ENCODE results near the gene PTEN.

The PTEN gene

DNA sequence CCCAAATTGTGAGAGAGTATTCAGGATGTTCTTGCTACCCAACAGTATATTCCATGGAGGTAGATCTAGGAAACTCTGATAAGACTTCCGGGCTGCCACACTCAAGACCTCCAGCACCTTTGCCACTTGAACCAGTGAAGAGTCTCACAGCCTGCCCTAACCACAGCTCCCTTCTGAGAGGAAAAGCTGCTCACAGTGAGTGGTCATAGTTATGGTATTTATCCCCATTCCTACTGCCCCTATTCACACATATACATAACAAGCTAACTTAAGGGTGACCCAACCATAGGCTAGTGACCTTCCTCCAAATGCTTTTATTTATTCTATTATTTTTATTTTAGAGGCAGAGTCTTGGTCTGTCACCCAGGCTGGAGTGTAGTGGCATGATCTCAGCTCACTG, 156.3 kb downstream of the PTEN start:
- no peak overlapping the region for H3K4me3 ChIP-seq (ENCODE audit: control insufficient read depth, low read depth, low read length)
- no peak for DNase-seq (ENCODE audit: low read depth)
- TF ChIP-seq, protein P1, sequence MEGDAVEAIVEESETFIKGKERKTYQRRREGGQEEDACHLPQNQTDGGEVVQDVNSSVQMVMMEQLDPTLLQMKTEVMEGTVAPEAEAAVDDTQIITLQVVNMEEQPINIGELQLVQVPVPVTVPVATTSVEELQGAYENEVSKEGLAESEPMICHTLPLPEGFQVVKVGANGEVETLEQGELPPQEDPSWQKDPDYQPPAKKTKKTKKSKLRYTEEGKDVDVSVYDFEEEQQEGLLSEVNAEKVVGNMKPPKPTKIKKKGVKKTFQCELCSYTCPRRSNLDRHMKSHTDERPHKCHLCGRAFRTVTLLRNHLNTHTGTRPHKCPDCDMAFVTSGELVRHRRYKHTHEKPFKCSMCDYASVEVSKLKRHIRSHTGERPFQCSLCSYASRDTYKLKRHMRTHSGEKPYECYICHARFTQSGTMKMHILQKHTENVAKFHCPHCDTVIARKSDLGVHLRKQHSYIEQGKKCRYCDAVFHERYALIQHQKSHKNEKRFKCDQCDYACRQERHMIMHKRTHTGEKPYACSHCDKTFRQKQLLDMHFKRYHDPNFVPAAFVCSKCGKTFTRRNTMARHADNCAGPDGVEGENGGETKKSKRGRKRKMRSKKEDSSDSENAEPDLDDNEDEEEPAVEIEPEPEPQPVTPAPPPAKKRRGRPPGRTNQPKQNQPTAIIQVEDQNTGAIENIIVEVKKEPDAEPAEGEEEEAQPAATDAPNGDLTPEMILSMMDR (IDR thresholded peaks at IDR 0.05; ENCODE audit: control insufficient read depth, insufficient read depth, low read depth, low read length, missing control alignments), result no peak
